Measurements from ENCODE around the gene TMEM217.

The TMEM217 gene

DNA sequence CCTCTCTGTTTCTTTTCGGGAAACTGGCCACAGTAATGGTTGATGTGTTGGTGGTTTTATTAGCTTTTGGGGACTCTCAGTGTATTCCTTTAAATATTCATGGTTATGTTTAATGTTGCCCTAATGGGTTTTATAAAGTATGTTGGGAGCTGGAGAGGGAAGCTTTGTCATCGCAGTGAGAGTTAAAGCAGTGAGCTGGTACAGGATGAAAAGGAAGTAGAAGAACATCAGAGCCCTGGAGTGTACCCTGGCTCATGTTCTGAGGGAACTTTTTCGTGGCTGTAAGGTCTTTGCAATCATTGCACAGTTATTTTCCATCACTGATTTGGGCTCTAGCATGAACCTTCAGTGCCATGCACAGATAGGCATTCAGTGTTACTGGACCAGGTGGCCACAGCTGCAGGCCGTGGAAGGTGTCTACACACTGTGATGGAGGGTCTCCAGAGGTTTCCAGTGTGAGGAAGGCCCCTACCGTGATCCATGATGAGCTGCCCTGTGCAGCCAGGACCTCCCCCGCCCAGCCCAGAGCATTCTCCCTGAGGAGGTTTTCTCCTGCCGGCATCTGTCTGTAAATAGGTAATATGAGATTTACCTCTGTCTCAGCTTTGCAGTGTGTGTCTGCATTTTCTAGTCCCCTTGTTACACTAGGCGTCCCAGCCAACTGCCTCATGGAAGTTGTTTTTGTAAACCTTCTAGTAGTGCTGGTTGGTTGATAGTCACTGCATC lies 22.4 kb upstream of the TMEM217 start:
- DNase-seq (ENCODE audit: low spot score), result no peak

GRCh38 chr6:37279366-37280134 lies 21.6 kb upstream of the TMEM217 start:
- peak; percentile 15 for DNase-seq (ENCODE audit: low spot score)

GRCh38 chr6:37277001-37277409 lies 19.1 kb upstream of the TMEM217 start:
- no peak for DNase-seq (ENCODE audit: low spot score)

DNA sequence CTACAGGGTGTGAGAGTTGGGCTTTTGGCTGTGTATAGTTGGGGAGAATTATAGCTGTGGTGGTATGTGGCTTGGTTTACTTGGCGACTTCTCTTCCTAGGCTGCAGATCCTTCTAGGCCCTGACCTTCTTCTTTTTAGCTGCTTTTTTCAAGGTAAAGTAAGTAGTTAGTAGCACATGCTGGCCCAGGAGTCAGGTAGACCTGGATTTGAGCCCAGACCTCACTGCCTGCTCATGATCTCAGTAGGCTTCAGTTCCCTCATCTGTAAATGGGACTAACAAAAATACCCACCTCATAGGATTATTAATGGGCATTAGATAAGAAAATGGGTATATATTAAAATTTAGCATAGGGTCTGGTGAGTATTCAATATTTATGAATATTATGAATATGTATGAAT lies 17.4 kb upstream of the TMEM217 start:
- no peak for DNase-seq (ENCODE audit: low spot score)

GRCh38 chr6:37273690-37274089 lies 15.7 kb upstream of the TMEM217 start:
- DNase-seq (ENCODE audit: low spot score), result no peak

GRCh38 chr6:37272834-37273566 lies 15.1 kb upstream of the TMEM217 start:
- DNase-seq (ENCODE audit: low spot score), result no peak

- no peak for DNase-seq (ENCODE audit: low spot score)
Observed at GRCh38 chr6:37269105-37269504, 11.2 kb upstream of the TMEM217 start.

- no peak for DNase-seq (ENCODE audit: low spot score)
Observed at GRCh38 chr6:37265860-37266259, 7.9 kb upstream of the TMEM217 start.

DNA sequence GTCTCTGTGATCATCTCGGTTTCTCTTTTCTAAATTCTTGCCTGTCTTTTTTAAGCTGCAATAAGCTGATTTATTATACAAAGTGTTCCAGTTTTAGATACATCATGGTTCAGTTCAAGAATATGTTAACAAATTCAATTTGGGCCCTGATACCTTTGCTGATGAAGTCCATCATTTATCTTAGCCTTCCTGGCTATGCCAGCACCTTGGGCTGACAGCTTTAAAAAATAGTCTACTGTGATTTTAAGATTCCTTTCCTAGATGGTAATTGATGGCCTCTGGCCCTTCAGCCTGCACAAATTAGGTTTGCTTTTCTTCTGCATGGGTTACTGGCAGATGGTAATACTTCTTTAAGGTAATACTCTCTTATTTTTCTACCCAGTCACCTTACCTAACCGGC lies 7.1 kb upstream of the TMEM217 start:
- DNase-seq (ENCODE audit: low spot score), result no peak

DNA sequence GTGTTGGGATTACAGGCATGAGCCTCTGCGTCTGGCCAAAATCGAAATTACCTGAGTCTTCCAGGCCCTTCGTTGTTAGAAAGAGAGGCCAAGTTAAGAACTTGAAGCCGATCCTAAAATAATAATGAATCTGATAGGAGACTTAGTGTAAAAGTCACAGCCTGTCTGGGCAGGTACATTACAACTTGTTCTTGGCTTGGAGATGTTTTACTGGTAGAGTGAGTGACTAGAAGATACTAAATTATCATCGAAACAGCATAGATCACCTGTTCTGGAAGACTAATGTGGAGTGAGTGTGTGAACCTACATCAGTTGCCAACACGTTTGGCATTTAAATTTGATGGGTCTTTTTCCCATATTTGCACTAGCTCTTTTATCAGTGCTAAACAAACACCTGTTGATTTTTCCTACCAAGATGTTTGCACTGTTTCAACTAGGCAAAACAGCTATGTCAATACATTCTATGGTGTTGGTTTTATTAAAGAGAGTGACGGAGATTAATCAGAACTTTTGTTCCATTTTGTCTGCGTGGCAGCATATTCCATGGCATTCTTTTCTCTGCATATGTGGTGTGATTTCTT lies 4.6 kb upstream of the TMEM217 start:
- DNase-seq (ENCODE audit: low spot score), result no peak

DNA sequence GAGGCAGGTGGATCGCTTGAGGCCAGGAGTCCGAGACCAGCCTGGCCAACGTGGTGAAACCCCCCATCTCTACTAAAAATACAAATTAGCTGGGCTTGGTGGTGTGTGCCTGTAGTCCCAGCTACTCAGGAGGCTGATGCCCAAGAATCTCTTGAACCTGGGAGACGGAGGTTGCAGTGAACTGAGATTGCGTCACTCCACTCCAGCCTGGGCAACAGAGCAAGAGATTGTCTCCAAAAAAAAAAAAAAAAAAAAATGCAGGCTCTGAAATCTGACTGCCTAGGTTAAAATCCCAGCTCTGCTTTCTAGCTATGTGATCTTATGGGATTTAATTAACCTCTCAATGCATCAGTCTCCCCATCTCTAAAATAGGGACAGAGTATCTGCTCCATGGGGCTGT lies 3.3 kb upstream of the TMEM217 start:
- no peak for DNase-seq (ENCODE audit: low spot score)

- no peak for DNase-seq (ENCODE audit: low spot score)
Observed at GRCh38 chr6:37260444-37260843, 2.5 kb upstream of the TMEM217 start.

- no peak for DNase-seq (ENCODE audit: low spot score)
Observed at GRCh38 chr6:37260040-37260439, 2.1 kb upstream of the TMEM217 start.

DNA sequence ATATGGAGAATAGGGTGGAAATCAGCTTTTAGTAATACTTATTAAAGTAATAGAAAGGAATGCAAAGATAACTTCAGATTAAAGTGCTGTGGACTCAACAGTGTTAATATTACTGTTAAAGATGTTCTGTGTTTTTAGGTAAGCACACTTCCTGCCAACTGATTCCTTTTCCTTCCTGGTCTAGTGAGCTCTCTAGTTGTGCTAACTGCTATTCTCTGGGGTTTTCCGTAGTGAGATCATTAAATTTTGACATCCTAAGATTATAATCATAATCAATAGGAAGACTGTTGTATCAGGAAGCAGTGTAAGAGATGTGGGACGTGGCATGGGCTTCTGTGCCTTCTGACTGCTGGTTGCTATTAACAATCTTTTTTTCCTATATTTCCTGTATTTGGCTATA lies 1.2 kb upstream of the TMEM217 start:
- DNase-seq (ENCODE audit: low spot score), result no peak

- DNase-seq (ENCODE audit: low spot score), result no peak
Observed at GRCh38 chr6:37258405-37259105, 611 bp upstream of the TMEM217 start.

DNA sequence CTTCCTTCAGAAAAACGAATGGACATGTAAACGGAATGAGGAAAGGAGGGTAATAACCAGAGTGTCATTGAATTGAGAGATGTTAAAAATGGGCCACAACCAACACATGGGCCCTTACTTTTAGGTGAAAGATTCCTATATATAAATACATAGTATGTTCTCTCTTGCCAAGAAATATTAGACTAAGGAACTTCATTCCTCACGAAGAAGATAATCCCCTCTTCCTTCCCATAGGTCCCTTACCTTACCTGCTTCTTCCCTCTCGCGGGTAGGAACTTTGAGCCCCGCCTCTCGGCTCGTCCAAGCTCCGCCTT lies 667 bp downstream of the TMEM217 start:
- DNase-seq (ENCODE audit: low spot score), result no peak

- no peak for DNase-seq (ENCODE audit: low spot score)
Observed at GRCh38 chr6:37256692-37257319, 1.1 kb downstream of the TMEM217 start.

DNA sequence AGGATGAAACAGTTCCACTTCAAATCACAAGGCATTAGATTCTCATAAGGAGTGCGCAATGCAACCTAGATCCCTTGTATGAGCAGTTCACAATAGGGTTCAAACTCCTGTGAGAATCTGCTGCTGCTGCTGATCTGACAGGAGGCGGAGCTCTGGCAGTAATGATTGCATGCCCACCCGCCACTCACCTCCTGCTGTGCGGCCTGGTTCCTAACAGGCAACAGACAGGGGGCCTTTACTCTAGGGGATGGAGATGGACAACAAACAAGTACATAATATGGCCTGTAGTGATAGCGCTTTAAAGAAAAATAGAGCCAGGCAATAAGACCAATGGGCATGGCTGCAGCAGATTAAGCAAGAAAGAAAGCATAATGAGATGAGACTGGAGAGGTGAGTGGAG lies 3.1 kb downstream of the TMEM217 start:
- no peak for DNase-seq (ENCODE audit: low spot score)

- no peak for DNase-seq (ENCODE audit: low spot score)
Observed at GRCh38 chr6:37253486-37254007, 4.4 kb downstream of the TMEM217 start.

DNA sequence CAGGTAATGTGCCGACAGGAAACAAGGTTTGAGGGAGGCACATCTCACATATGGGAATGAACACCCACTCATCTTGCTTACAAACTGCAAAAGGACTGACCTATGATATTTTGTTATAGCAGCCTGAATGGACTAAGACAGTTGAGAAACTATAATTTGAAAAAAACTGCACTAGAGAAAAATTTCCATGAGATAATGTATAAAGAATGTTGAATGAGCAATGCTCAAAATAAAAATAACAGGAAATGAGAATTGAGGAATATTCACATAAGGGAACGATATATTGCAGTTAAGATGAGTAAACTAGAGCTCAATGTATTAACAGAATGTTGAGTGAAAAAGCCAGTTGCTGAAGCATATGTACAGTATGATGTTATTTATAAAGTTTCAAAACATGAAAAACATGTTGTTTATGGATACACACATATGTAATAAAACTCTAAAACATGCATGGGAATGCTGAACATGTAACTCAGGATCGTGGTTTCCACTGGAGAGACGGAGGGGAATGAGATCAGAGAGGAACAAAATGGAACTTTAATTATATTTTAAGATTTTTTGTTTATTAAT lies 6.6 kb downstream of the TMEM217 start:
- no peak for DNase-seq (ENCODE audit: low spot score)
